SU-DHL-6 (cell line): ENCODE measurements around the gene CCDC59.

Experiments used
- CTCF ChIP-seq: fragments of 200-600 bp; sonication (generic); IDR thresholded peaks from one replicate; pipeline ENCODE4 v1.5.1; 2017; ENCODE audit warnings: antibody characterized with exemption, mild to moderate bottlenecking, low read length, moderate library complexity; ENCODE audit not compliant: insufficient read depth, poor library complexity, severe bottlenecking
- EZH2phosphoT487 ChIP-seq: fragments of 200-600 bp; sonication (generic), shearing (Covaris generic); conservative IDR thresholded peaks from 2 replicates; pipeline ENCODE4 v1.6.1; 2018; ENCODE audit warnings: mild to moderate bottlenecking, antibody characterized with exemption, low read length, moderate library complexity, mixed read lengths

GRCh38 chr12:82398879-82399278 lies 40.7 kb upstream of the CCDC59 start:
- TF ChIP-seq CTCF: no peak
- TF ChIP-seq EZH2phosphoT487: no peak
